Testis (tissue), 3 donors: ENCODE measurements around the gene SAPCD2. TPM values are rescaled to one million over a fixed set of nuclear protein-coding genes. Genes with fewer than 3 reads are reported as not detected.

Experiments used
- DNase-seq: peaks from one replicate; pipeline ENCODE4 v3.0.0-alpha.2; 2019
- H3K27ac ChIP-seq, 2 donors: fragments of 200-600 bp; sonication (generic); one replicate each; pipeline ENCODE4 v1.5.1; 2019
- H3K27me3 ChIP-seq: fragments of 200-600 bp; sonication (generic); one replicate; pipeline ENCODE4 v1.5.1; 2019
- H3K36me3 ChIP-seq: fragments of 200-600 bp; sonication (generic); one replicate; pipeline ENCODE4 v1.5.1; 2017; ENCODE audit warnings: low read depth; ENCODE audit errors: missing control alignments
- H3K4me1 ChIP-seq: fragments of 200-600 bp; sonication (generic); one replicate; pipeline ENCODE4 v1.5.1; 2019
- H3K4me3 ChIP-seq, 2 donors: fragments of 200-600 bp; sonication (generic); one replicate each; pipeline ENCODE4 v1.5.1; 2017 to 2019
- H3K9me3 ChIP-seq: fragments of 200-600 bp; sonication (generic); one replicate; pipeline ENCODE4 v1.5.1; 2017
- POLR2A ChIP-seq: fragments of 450-650 bp; IDR thresholded peaks from one replicate; pipeline ENCODE4 v1.6.1; 2017; ENCODE audit warnings: antibody characterized with exemption, mild to moderate bottlenecking, moderate library complexity
- WGBS, 2 donors: methylation state at CpG; one replicate each; pipeline ENCODE4 v1.1.5; 2018; 5-methylcytosine and 5-hydroxymethylcytosine counted together
- intact Hi-C: fragments of 100-400 bp; cut with DNase I; formaldehyde crosslinking; loops from one replicate; pipeline ENCODE4 v1.15.1; 2023; ENCODE audit warnings: low total_unique reads
- polyA plus RNA-seq: library from polyadenylated mRNA; stranded (reverse); fragments of 350-450 nt; fragmentation: Illumina TruSeq; extraction: RNeasy Lipid Tissue Mini Kit (QIAGEN cat#74804); gene quantifications from one replicate; pipeline ENCODE4 v1.2.3, GENCODE V29; 2014; ENCODE audit warnings: low read depth, low replicate concordance; ENCODE audit not compliant: insufficient read depth
- total RNA-seq, 2 donors: library from RNA; depleted of rRNA; stranded (reverse); fragments of >200 nt; gene quantifications; one replicate each; pipeline ENCODE4 v1.2.3, GENCODE V29; 2016
- TF ChIP-seq, protein P1 (sequence below), 3 experiments: fragments of 450-650 bp in 2 of 3; fragments of 200-600 bp in 1 of 3; sonication (generic) in 1 of 3; IDR thresholded peaks; one replicate each; pipeline ENCODE4 v1.5.1; 2016 to 2019; ENCODE audit warnings: antibody characterized with exemption in 3 of 3, mild to moderate bottlenecking in 2 of 3, moderate library complexity in 1 of 3

SAPCD2 gene
- total and polyA plus RNA-seq, 3 donors from 2014 or later: 0.78 to 1.7 (median 1.4) TPM

GRCh38 chr9:137088121-137088520, 17.8 kb upstream of the SAPCD2 start:
- no peak overlapping the region for H3K27ac ChIP-seq
- no peak for TF ChIP-seq POLR2A
- TF ChIP-seq, protein P1, sequence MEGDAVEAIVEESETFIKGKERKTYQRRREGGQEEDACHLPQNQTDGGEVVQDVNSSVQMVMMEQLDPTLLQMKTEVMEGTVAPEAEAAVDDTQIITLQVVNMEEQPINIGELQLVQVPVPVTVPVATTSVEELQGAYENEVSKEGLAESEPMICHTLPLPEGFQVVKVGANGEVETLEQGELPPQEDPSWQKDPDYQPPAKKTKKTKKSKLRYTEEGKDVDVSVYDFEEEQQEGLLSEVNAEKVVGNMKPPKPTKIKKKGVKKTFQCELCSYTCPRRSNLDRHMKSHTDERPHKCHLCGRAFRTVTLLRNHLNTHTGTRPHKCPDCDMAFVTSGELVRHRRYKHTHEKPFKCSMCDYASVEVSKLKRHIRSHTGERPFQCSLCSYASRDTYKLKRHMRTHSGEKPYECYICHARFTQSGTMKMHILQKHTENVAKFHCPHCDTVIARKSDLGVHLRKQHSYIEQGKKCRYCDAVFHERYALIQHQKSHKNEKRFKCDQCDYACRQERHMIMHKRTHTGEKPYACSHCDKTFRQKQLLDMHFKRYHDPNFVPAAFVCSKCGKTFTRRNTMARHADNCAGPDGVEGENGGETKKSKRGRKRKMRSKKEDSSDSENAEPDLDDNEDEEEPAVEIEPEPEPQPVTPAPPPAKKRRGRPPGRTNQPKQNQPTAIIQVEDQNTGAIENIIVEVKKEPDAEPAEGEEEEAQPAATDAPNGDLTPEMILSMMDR (IDR thresholded peaks at IDR 0.05): no peak
- H3K4me3 ChIP-seq: peak overlapping the region in 1 of 2 donors; percentile 86
- intact Hi-C loops: no loop called here
- no peak for DNase-seq
- peaks cover 17% of the 10 kb centered on the region for H3K4me1 ChIP-seq
- 70 to 81% methylated on average over 5 of the region's 5 CpGs for WGBS, 2 donors
- no peaks in the 10 kb centered on the region for H3K9me3 ChIP-seq
- H3K27me3 ChIP-seq: no peaks in the 10 kb centered on the region
- H3K36me3 ChIP-seq: no peaks in the 10 kb centered on the region

DNA sequence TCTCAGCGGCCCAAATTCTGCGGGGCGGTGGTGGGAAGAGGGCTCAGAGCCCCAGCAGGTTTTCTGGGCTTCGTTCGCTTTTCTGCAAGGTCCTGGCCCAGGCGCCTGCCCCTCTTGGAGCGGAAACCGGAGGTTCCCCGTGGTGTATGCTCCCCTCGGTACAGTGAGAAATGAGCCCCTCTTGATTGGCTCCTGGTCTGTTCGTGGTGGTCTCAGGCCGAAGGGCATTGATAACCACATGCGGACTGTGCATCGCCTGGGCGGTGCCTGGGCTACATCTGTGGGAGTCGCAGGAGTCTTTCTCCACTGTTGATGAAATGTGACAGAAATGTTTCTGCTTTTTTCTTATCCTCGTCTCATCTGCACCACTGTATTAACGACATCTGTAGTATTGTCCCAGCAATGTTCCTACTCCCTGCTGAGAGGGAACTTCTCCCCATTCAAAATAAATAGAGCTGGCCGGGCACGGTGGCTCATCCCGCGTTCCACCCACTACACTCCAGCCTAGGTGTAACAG, 17.1 kb upstream of the SAPCD2 start:
- Histone ChIP-seq H3K36me3 (no peaks in the 10 kb centered on the region), H3K27ac (peak overlapping the region; percentile 78 to 94), H3K9me3 (no peaks in the 10 kb centered on the region), H3K27me3 (no peaks in the 10 kb centered on the region), H3K4me1 (peaks cover 17% of the 10 kb centered on the region), H3K4me3 (peak overlapping the region; percentile 86 to 89)
- TF ChIP-seq POLR2A: no peak
- TF ChIP-seq, protein P1 (IDR thresholded peaks at IDR 0.05): no peak
- WGBS, 2 donors: 9 to 23% methylated on average over 9 to 22 of the region's 22 CpGs
- DNase-seq: no peak
- intact Hi-C loops: no loop called here

GRCh38 chr9:137086531-137087408, 16.4 kb upstream of the SAPCD2 start, which contains the start of gene MAN1B1:
TSS of gene MAN1B1 (plus strand) at chr9:137086985. CDS start at chr9:137087000, 15 bp downstream.
- intact Hi-C loops: no loop called here
- Histone ChIP-seq H3K9me3 (no peaks in the 10 kb centered on the region), H3K4me1 (peaks cover 17% of the 10 kb centered on the region), H3K27ac (peak within 1 kb of the TSS; percentile 78 to 94), H3K27me3 (no peaks in the 10 kb centered on the region), H3K4me3 (peak within 1 kb of the TSS; percentile 86 to 89), H3K36me3 (no peaks in the 10 kb centered on the region)
- peak; percentile 99 for DNase-seq
- 0 to 8% methylated on average over 4 to 65 of the region's 101 CpGs for WGBS, 2 donors
- TF ChIP-seq POLR2A: peak; percentile 17
- TF ChIP-seq, protein P1 (IDR thresholded peaks at IDR 0.05): peak in 2 of 3 experiments; percentile 2

DNA sequence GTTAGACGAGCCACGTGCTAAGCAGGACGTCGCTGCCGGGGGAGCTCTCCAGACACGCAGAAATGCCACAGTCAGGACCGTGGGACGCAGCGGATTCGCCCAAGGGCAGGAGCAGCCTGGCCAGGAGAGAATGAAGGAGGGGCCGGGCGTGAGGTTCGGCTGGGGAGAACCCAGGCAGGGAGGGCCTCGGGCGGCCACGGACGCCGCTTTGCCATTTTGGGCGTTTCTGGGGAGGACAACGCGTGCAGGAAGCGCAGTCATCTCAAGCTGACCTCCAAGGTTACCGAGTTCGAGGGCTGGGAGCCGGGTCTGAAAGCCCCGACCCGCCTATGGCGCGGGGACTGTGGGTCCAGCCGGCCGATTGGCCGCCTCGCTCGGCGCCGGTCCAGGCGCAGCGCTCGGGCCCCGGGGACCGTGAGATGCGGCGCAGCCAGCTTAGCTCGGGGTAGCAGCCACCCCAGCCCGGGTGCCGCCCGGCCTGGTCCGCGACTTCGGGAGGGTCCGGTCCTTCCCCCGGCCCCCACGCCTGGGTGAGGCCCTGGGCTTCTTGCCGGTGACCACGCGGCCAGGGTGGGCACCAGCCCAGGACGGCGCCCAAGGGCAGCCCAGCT, 15.7 kb upstream of the SAPCD2 start:
- TF ChIP-seq, protein P1 (IDR thresholded peaks at IDR 0.05): no peak
- TF ChIP-seq POLR2A: no peak
- H3K27ac ChIP-seq: peak overlapping the region; percentile 51 to 94
- H3K4me3 ChIP-seq: peak overlapping the region; percentile 86 to 89
- no peaks in the 10 kb centered on the region for H3K27me3 ChIP-seq
- no peaks in the 10 kb centered on the region for H3K36me3 ChIP-seq
- 1% methylated on average over 18 to 39 of the region's 58 CpGs for WGBS, 2 donors
- peak; percentile 54 for DNase-seq
- intact Hi-C loops: no loop called here
- no peaks in the 10 kb centered on the region for H3K9me3 ChIP-seq
- H3K4me1 ChIP-seq: peaks cover 17% of the 10 kb centered on the region
